ENCODE measurements around the gene PPFIA3.

Gene PPFIA3

DNA sequence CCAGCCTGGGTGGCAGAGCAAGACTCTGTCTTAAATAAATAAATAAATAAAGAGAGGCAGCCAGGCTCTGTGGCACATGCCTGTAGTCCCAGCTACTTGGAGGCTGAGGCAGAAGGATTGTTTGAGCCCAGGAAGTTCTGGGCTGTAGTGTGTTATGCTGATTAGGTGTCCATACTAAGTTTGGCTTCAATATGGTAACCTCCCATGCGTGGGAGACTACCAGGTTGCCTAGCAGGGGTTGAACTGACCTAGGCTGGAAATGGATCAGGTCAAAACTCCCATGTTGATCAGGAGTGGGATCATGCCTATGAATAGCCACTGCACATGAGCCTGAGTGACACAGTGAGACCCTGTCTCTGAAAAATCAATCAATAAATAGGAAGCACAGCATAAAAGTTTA is 38.1 kb upstream of the PPFIA3 start:
- H3K4me3 ChIP-seq (ENCODE audit: low read depth, low read length): no peak overlapping the region
- no peak for DNase-seq (ENCODE audit: low read depth)
- TF ChIP-seq, protein P1, sequence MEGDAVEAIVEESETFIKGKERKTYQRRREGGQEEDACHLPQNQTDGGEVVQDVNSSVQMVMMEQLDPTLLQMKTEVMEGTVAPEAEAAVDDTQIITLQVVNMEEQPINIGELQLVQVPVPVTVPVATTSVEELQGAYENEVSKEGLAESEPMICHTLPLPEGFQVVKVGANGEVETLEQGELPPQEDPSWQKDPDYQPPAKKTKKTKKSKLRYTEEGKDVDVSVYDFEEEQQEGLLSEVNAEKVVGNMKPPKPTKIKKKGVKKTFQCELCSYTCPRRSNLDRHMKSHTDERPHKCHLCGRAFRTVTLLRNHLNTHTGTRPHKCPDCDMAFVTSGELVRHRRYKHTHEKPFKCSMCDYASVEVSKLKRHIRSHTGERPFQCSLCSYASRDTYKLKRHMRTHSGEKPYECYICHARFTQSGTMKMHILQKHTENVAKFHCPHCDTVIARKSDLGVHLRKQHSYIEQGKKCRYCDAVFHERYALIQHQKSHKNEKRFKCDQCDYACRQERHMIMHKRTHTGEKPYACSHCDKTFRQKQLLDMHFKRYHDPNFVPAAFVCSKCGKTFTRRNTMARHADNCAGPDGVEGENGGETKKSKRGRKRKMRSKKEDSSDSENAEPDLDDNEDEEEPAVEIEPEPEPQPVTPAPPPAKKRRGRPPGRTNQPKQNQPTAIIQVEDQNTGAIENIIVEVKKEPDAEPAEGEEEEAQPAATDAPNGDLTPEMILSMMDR (IDR thresholded peaks at IDR 0.05; ENCODE audit: low read depth, low read length, missing control alignments): no peak

DNA sequence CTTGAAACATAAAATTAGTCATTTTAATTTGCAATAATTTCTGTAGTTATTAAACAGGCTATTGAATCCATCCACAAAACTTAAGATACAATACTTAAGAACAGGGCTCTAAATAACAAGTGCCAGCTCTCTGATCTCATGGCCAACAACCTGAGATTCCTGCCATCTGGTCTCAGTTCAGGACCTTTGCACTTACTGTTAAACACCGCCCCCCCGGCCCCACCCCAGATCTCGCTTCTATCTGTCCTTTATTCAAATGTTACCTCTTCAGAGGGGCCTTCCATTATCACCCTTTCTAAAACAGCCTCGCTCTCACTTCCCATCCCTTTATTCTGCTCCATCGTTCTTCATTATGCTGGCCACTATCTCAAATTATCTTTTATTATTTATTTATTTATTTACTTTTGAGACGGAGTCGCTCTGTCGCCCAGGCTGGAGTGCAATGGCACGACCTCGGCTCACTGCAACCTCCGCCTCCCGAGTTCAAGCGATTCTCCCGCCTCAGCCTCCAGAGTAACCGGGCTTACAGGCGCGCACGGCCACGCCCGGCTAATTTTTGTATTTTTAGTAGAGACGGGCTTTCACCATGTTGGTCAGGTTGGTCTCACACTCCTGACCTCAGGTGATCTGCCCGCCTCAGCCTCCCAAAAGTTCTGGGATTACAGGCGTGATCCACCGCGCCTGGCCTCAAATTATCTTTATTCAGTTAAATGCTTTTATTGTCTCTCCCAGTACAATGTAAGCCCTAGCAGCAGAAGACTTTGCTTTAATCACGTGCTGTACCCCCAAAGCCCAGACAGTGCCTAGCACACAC is 34.9 kb upstream of the PPFIA3 start:
- peak overlapping the region; percentile 97 for H3K4me3 ChIP-seq (ENCODE audit: low read depth, low read length)
- no peak for DNase-seq (ENCODE audit: low read depth)
- TF ChIP-seq, protein P1 (IDR thresholded peaks at IDR 0.05; ENCODE audit: low read depth, low read length, missing control alignments): no peak

DNA sequence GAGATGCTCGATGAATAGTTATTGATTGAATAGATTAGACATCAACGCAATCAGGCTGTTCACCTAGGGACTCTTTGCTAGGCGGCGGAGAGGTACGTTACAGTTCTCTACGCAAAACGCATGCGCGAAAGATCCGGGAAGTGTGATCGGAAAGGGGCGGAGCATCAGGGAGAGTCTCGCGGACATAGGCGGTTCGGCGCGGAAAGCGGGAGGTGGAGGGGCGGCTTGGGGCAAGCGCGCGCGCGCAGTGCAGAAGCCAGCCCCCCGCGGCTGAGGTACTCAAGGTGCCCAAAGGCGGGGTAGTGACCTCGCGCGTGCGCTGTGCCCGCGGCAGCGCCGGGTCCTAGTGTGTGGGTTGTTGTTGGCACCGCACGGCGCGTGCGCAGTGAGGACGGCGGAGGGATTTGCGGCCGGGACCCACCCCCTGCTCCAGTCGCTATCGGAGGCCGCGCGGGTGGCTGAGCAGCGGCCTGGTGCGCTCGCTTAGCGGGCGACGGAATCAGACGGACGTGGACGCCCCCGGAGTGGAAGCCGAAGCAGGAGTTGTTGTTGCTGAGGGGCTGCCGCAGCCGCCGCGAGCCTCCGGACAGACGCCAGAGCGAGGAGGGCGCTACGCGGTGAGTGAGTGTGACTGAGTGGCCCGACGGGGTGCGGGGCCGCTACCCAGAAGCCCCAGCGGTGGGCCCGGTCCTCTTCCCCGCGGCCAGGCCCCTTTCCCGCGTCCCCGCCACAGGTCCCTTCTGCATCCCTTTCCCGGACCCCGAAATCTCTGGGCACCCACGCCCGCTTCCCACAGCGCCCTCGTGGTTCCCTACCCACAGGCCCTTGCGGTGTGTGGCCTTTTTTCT is 34.1 kb upstream of the PPFIA3 start, which contains the start of gene SNRNP70:
Gene SNRNP70, plus strand, starts transcription at position 432 of the 848 bp plus-strand sequence. CDS start 964 bp downstream, outside the sequence.
- TF ChIP-seq, protein P1 (IDR thresholded peaks at IDR 0.05; ENCODE audit: low read depth, low read length, missing control alignments): no peak
- peak within 1 kb of the TSS; percentile 97 for H3K4me3 ChIP-seq (ENCODE audit: low read depth, low read length)
- peak; percentile 97 for DNase-seq (ENCODE audit: low read depth)

DNA sequence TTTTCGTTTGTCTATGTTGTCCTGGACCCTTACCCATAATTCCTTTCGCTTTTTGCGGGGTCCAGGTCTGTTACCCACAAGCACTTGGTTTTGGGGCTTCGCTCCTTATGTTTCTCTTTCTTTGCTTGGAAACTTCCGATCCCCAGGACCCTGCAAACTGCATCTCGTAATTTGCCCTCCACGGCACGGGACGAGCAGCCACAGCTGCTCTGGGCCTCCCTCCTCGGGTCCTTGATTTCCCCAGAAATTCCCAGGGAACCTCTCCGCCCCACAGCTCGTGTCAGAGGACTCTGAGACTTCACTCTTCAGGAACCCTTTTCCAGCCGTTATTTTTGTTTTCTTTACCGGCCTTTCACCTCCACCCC is 33.5 kb upstream of the PPFIA3 start:
- H3K4me3 ChIP-seq (ENCODE audit: low read depth, low read length): peak overlapping the region; percentile 97
- TF ChIP-seq, protein P1 (IDR thresholded peaks at IDR 0.05; ENCODE audit: low read depth, low read length, missing control alignments): no peak
- DNase-seq (ENCODE audit: low read depth): no peak

DNA sequence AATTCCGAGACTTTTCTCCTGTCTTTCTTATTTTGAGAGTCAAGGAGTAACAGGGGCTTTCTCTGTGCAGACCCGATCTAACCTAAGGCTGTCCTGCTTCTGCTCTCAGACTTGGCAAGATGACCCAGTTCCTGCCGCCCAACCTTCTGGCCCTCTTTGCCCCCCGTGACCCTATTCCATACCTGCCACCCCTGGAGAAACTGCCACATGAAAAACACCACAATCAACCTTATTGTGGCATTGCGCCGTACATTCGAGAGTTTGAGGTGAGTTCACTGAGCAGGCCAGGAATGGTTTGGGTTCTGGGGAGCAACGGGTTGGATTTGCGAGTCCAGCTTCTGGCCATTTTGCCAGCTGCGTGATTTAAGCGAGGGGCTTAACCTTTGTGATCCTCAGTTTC is 33.0 kb upstream of the PPFIA3 start:
- H3K4me3 ChIP-seq (ENCODE audit: low read depth, low read length): peak overlapping the region; percentile 97
- TF ChIP-seq, protein P1 (IDR thresholded peaks at IDR 0.05; ENCODE audit: low read depth, low read length, missing control alignments): no peak
- DNase-seq (ENCODE audit: low read depth): no peak

DNA sequence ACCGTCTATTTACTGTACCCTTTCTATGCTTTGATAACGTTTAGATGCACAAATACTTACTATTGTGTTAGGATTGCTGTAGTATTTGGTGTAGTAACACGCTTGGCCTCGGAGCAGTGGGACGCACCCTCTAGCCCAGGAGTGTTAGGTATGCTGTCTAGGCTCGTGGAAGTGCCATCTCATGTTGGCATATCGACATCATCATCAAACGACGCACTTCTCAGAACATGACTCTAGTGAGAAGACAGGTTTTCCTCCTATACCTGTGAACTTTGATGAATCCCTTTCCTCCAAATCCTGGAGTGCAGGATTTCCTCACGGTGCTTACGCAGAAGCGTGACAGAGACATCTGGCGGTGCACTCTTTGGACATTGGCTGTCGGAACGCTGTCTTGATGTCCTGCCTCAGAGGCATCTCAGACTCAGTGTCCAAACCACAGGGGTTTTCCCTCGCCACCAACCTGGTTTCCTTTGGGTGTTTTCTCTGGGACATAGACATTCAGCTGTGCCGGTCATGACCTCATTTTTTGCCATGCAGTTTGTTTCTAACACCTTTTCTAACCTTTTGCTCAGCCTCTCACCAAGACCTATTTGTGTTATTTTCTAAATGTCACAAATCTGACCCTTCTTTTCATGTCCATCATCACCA is 27.8 kb upstream of the PPFIA3 start:
- TF ChIP-seq, protein P1 (IDR thresholded peaks at IDR 0.05; ENCODE audit: low read depth, low read length, missing control alignments): no peak
- no peak overlapping the region for H3K4me3 ChIP-seq (ENCODE audit: low read depth, low read length)
- DNase-seq (ENCODE audit: low read depth): no peak

Data from GM12864 (cell line).